GM12878 (cell line): ENCODE measurements around the gene SLC10A1.
A peak's percentile ranks its signal among the peaks of the same experiment; 100 is the strongest.

Source experiments
- HCFC1 ChIP-seq: fragments of 150-350 bp; IDR thresholded peaks from 2 replicates; pipeline ENCODE4 v1.6.1; 2014; ENCODE audit warnings: low read length
- JUND ChIP-seq: IDR thresholded peaks from 2 replicates; pipeline ENCODE4 v1.6.1; 2012; ENCODE audit warnings: low read depth, mild to moderate bottlenecking, low read length, improper control_type of control experiment, moderate library complexity
- ZNF274 ChIP-seq: IDR thresholded peaks from one replicate; pipeline ENCODE4 v1.8.0; 2011; ENCODE audit not compliant: insufficient read length, insufficient read depth
- TF ChIP-seq, protein P1 (sequence below): fragments of 150-350 bp; IDR thresholded peaks from 2 replicates; pipeline ENCODE4 v1.6.1; 2016; ENCODE audit warnings: low read depth, low read length
- TF ChIP-seq, protein P2 (sequence below), 3 experiments: IDR thresholded peaks in 2 of 3; conservative IDR thresholded peaks in 1 of 3; 2 replicates each; pipeline ENCODE4 v1.5.1; 2011; ENCODE audit warnings: low read depth in 3 of 3, low read length in 3 of 3, mild to moderate bottlenecking in 3 of 3, control low read depth in 2 of 3, moderate library complexity in 2 of 3, inconsistent platforms in 1 of 3, mixed read lengths in 1 of 3; ENCODE audit not compliant: control insufficient read depth in 2 of 3, insufficient read depth in 1 of 3; ENCODE audit errors: extremely low read depth in 1 of 3
- TF ChIP-seq, protein P3 (sequence below): IDR thresholded peaks from 2 replicates; pipeline ENCODE4 v1.6.1; 2012; ENCODE audit warnings: low read length, inconsistent platforms
- TF ChIP-seq, protein P4 (sequence below): fragments of 450-650 bp; IDR thresholded peaks from 2 replicates; pipeline ENCODE4 v1.6.1; 2017; ENCODE audit warnings: mild to moderate bottlenecking, low read depth, inconsistent platforms; ENCODE audit not compliant: poor library complexity, severe bottlenecking

DNA sequence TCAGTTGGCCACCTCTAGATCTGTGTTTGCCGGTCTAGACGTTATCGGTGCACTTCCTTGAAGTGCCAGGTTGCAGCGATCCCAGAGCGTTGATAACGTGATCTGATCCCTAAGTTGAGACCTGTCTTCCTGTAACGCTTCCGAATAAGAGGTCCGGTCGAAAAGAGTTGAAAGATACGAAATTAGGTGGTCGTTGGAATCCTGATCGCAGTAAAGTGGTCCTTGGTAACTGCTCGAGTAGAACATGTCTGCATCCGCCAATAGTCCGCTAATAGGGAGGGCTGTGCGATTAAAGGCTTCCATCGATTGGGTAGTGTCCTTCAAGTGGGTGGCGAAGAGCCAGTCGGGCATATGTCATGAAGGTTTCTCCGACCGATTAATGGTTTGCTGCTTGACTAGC is 27.4 kb downstream of the SLC10A1 start:
- TF ChIP-seq ZNF274 (no peak), HCFC1 (0 out of 2 replicates have a peak, but pooled peaks have one; percentile 22), JUND (no peak)
- TF ChIP-seq, protein P1, sequence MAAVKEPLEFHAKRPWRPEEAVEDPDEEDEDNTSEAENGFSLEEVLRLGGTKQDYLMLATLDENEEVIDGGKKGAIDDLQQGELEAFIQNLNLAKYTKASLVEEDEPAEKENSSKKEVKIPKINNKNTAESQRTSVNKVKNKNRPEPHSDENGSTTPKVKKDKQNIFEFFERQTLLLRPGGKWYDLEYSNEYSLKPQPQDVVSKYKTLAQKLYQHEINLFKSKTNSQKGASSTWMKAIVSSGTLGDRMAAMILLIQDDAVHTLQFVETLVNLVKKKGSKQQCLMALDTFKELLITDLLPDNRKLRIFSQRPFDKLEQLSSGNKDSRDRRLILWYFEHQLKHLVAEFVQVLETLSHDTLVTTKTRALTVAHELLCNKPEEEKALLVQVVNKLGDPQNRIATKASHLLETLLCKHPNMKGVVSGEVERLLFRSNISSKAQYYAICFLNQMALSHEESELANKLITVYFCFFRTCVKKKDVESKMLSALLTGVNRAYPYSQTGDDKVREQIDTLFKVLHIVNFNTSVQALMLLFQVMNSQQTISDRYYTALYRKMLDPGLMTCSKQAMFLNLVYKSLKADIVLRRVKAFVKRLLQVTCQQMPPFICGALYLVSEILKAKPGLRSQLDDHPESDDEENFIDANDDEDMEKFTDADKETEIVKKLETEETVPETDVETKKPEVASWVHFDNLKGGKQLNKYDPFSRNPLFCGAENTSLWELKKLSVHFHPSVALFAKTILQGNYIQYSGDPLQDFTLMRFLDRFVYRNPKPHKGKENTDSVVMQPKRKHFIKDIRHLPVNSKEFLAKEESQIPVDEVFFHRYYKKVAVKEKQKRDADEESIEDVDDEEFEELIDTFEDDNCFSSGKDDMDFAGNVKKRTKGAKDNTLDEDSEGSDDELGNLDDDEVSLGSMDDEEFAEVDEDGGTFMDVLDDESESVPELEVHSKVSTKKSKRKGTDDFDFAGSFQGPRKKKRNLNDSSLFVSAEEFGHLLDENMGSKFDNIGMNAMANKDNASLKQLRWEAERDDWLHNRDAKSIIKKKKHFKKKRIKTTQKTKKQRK = no peak
- TF ChIP-seq, protein P2, sequence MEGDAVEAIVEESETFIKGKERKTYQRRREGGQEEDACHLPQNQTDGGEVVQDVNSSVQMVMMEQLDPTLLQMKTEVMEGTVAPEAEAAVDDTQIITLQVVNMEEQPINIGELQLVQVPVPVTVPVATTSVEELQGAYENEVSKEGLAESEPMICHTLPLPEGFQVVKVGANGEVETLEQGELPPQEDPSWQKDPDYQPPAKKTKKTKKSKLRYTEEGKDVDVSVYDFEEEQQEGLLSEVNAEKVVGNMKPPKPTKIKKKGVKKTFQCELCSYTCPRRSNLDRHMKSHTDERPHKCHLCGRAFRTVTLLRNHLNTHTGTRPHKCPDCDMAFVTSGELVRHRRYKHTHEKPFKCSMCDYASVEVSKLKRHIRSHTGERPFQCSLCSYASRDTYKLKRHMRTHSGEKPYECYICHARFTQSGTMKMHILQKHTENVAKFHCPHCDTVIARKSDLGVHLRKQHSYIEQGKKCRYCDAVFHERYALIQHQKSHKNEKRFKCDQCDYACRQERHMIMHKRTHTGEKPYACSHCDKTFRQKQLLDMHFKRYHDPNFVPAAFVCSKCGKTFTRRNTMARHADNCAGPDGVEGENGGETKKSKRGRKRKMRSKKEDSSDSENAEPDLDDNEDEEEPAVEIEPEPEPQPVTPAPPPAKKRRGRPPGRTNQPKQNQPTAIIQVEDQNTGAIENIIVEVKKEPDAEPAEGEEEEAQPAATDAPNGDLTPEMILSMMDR (IDR thresholded peaks at IDR 0.05 in 2 of 3, conservative IDR thresholded peaks at IDR 0.05 in 1 of 3; ENCODE audit: control insufficient read depth in 2 of 3, extremely low read depth in 1 of 3, insufficient read depth in 1 of 3, low read depth in 3 of 3, low read length in 3 of 3) = no peak
- TF ChIP-seq, protein P3, sequence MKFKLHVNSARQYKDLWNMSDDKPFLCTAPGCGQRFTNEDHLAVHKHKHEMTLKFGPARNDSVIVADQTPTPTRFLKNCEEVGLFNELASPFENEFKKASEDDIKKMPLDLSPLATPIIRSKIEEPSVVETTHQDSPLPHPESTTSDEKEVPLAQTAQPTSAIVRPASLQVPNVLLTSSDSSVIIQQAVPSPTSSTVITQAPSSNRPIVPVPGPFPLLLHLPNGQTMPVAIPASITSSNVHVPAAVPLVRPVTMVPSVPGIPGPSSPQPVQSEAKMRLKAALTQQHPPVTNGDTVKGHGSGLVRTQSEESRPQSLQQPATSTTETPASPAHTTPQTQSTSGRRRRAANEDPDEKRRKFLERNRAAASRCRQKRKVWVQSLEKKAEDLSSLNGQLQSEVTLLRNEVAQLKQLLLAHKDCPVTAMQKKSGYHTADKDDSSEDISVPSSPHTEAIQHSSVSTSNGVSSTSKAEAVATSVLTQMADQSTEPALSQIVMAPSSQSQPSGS = no peak
- TF ChIP-seq, protein P4, sequence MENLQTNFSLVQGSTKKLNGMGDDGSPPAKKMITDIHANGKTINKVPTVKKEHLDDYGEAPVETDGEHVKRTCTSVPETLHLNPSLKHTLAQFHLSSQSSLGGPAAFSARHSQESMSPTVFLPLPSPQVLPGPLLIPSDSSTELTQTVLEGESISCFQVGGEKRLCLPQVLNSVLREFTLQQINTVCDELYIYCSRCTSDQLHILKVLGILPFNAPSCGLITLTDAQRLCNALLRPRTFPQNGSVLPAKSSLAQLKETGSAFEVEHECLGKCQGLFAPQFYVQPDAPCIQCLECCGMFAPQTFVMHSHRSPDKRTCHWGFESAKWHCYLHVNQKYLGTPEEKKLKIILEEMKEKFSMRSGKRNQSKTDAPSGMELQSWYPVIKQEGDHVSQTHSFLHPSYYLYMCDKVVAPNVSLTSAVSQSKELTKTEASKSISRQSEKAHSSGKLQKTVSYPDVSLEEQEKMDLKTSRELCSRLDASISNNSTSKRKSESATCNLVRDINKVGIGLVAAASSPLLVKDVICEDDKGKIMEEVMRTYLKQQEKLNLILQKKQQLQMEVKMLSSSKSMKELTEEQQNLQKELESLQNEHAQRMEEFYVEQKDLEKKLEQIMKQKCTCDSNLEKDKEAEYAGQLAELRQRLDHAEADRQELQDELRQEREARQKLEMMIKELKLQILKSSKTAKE = no peak
